Pulmonary artery endothelial cell (primary cell): Measurements from ENCODE around the gene UTP20. TPM values are rescaled to one million over a fixed set of nuclear protein-coding genes. Genes with fewer than 3 reads are reported as not detected.

Experiments
- DNase-seq: peaks from one replicate; pipeline ENCODE4 v3.0.0-alpha.2; 2011; ENCODE audit warnings: low read depth, low spot score
- total RNA-seq: library from RNA; depleted of rRNA; stranded (reverse); fragments of >200 nt; gene quantifications from 2 replicates; pipeline ENCODE4 v1.2.3, GENCODE V29; 2014

UTP20 gene
- 18.7 and 30.9 TPM in 2 replicates for total RNA-seq

- peak; percentile 57 for DNase-seq
Measured at GRCh38 chr12:101280006-101280505, at the start of gene UTP20. Gene UTP20 (plus strand): TSS chr12:101280105. CDS start chr12:101280283, 178 bp downstream.

- no peak for DNase-seq
Measured at GRCh38 chr12:101230547-101230946, 49.4 kb upstream of the UTP20 start.

- DNase-seq: no peak
Measured at GRCh38 chr12:101231636-101232035, 48.3 kb upstream of the UTP20 start.

- no peak for DNase-seq
Measured at GRCh38 chr12:101235686-101236085, 44.2 kb upstream of the UTP20 start.

GRCh38 chr12:101238306-101238705, 41.6 kb upstream of the UTP20 start:
- no peak for DNase-seq

- no peak for DNase-seq
Measured at GRCh38 chr12:101238800-101239329, 41.0 kb upstream of the UTP20 start.

- no peak for DNase-seq
Measured at GRCh38 chr12:101243074-101243473, 36.8 kb upstream of the UTP20 start.

- no peak for DNase-seq
Measured at GRCh38 chr12:101243616-101244015, 36.3 kb upstream of the UTP20 start.

- DNase-seq: no peak
Measured at GRCh38 chr12:101256266-101256665, 23.6 kb upstream of the UTP20 start.

- no peak for DNase-seq
Measured at GRCh38 chr12:101257357-101257756, 22.5 kb upstream of the UTP20 start.

GRCh38 chr12:101267111-101267510, 12.8 kb upstream of the UTP20 start:
- no peak for DNase-seq

GRCh38 chr12:101276433-101276832, 3.5 kb upstream of the UTP20 start:
- DNase-seq: no peak

GRCh38 chr12:101277443-101277842, 2.5 kb upstream of the UTP20 start:
- no peak for DNase-seq

- DNase-seq: no peak
Measured at GRCh38 chr12:101287357-101287756, 7.5 kb downstream of the UTP20 start.

GRCh38 chr12:101297661-101298060, 17.8 kb downstream of the UTP20 start:
- no peak for DNase-seq

GRCh38 chr12:101298426-101298825, 18.5 kb downstream of the UTP20 start:
- DNase-seq: no peak

GRCh38 chr12:101299346-101299745, 19.4 kb downstream of the UTP20 start:
- DNase-seq: no peak

GRCh38 chr12:101299931-101300330, 20.0 kb downstream of the UTP20 start:
- DNase-seq: no peak

GRCh38 chr12:101302741-101303140, 22.8 kb downstream of the UTP20 start:
- no peak for DNase-seq

GRCh38 chr12:101305226-101305779, 25.4 kb downstream of the UTP20 start:
- no peak for DNase-seq

GRCh38 chr12:101305794-101306193, 25.9 kb downstream of the UTP20 start:
- DNase-seq: no peak

GRCh38 chr12:101322480-101322879, 42.6 kb downstream of the UTP20 start:
- DNase-seq: no peak

GRCh38 chr12:101323255-101323654, 43.4 kb downstream of the UTP20 start:
- no peak for DNase-seq
